K562 (cell line): ENCODE data around the gene NTPCR.

ENCODE experiments used
- CEBPB ChIP-seq: fragments of 450-650 bp; IDR thresholded peaks from 2 replicates; pipeline ENCODE4 v1.6.1; 2016; ENCODE audit warnings: missing genetic modification characterization, missing compliant biosample characterization
- CREB1 ChIP-seq, 2 experiments: sonication (generic) in 1 of 2; formaldehyde crosslinking in 1 of 2; IDR thresholded peaks; 2 replicates each; pipeline versions ENCODE4 v1.6.1 to v1.8.0; 2012 to 2022; ENCODE audit warnings: inconsistent platforms in 1 of 2, mild to moderate bottlenecking in 1 of 2, missing genetic modification reagents in 1 of 2, moderate library complexity in 1 of 2
- HDAC2 ChIP-seq: fragments of 450-650 bp; IDR thresholded peaks from 2 replicates; pipeline ENCODE4 v1.6.1; 2016; ENCODE audit warnings: mild to moderate bottlenecking
- HOMEZ ChIP-seq: fragments of 250-450 bp; sonication (Bioruptor Pico); IDR thresholded peaks from 2 replicates; pipeline ENCODE4 v1.4.0; 2020; ENCODE audit warnings: mild to moderate bottlenecking, moderate library complexity
- MECOM ChIP-seq: fragments of 250-450 bp; sonication (Bioruptor Pico); IDR thresholded peaks from 2 replicates; pipeline ENCODE4 v1.8.0; 2022; ENCODE audit warnings: inconsistent platforms
- MXI1 ChIP-seq: IDR thresholded peaks from 2 replicates; pipeline ENCODE4 v1.6.1; 2011; ENCODE audit warnings: low read depth, mild to moderate bottlenecking, improper control_type of control experiment, low read length
- POLR2A ChIP-seq: fragments of 450-650 bp; conservative IDR thresholded peaks from 2 replicates; pipeline ENCODE4 v1.6.1; 2016
- ZBTB33 ChIP-seq: sonication (generic); formaldehyde crosslinking; IDR thresholded peaks from 2 replicates; pipeline ENCODE4 v1.8.1; 2023; ENCODE audit warnings: mild to moderate bottlenecking, missing genetic modification reagents
- TF ChIP-seq, protein P1 (sequence below), 3 experiments: IDR thresholded peaks in 2 of 3; conservative IDR thresholded peaks in 1 of 3; 2 replicates each; pipeline ENCODE4 v1.5.1; 2011 to 2012; ENCODE audit warnings: low read length in 3 of 3, mild to moderate bottlenecking in 3 of 3, control low read depth in 2 of 3, improper control_type of control experiment in 1 of 3, inconsistent platforms in 1 of 3, low read depth in 1 of 3, mixed read lengths in 1 of 3, moderate library complexity in 1 of 3; ENCODE audit not compliant: insufficient read depth in 2 of 3
- TF ChIP-seq, protein P2 (sequence below): fragments of 450-650 bp; IDR thresholded peaks from 2 replicates; pipeline ENCODE4 v1.6.1; 2016; ENCODE audit warnings: low read depth, mild to moderate bottlenecking, moderate library complexity

DNA sequence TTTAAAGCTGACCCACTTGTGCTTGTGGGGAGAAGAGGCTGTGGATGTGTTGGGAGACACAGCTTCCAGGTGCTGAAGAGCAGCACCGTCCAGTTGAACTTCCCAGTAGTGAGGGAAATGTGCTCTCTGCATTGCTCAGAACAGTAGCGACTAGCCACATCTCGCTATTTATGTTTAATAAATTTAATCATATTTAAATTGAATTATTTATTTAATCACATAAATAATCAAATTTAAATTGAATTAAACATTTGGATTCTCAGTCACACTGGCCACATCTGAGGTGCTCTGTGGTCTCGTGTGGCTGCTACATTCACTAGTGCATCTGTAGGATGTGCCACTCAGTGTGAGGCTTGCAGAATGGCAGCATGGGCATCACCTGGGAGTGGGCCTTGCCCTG is 20.1 kb downstream of the NTPCR start:
- TF ChIP-seq, protein P1, sequence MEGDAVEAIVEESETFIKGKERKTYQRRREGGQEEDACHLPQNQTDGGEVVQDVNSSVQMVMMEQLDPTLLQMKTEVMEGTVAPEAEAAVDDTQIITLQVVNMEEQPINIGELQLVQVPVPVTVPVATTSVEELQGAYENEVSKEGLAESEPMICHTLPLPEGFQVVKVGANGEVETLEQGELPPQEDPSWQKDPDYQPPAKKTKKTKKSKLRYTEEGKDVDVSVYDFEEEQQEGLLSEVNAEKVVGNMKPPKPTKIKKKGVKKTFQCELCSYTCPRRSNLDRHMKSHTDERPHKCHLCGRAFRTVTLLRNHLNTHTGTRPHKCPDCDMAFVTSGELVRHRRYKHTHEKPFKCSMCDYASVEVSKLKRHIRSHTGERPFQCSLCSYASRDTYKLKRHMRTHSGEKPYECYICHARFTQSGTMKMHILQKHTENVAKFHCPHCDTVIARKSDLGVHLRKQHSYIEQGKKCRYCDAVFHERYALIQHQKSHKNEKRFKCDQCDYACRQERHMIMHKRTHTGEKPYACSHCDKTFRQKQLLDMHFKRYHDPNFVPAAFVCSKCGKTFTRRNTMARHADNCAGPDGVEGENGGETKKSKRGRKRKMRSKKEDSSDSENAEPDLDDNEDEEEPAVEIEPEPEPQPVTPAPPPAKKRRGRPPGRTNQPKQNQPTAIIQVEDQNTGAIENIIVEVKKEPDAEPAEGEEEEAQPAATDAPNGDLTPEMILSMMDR (IDR thresholded peaks at IDR 0.05 in 2 of 3, conservative IDR thresholded peaks at IDR 0.05 in 1 of 3; ENCODE audit: insufficient read depth in 2 of 3, low read depth in 1 of 3, low read length in 3 of 3): no peak
- no peak for TF ChIP-seq HDAC2
- no peak for TF ChIP-seq POLR2A
- TF ChIP-seq CREB1 (IDR thresholded peaks at IDR 0.05): no peak
- no peak for TF ChIP-seq CREB1 (CRISPR knock-in tag; IDR thresholded peaks at IDR 0.05)
- TF ChIP-seq MECOM: no peak
- TF ChIP-seq MXI1: no peak
- TF ChIP-seq HOMEZ (CRISPR knock-in tag): no peak
- TF ChIP-seq ZBTB33: no peak
- no peak for TF ChIP-seq CEBPB (tag)
- TF ChIP-seq, protein P2, sequence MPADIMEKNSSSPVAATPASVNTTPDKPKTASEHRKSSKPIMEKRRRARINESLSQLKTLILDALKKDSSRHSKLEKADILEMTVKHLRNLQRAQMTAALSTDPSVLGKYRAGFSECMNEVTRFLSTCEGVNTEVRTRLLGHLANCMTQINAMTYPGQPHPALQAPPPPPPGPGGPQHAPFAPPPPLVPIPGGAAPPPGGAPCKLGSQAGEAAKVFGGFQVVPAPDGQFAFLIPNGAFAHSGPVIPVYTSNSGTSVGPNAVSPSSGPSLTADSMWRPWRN: no peak
